HCT116 (cell line): Measurements from ENCODE around the gene ANO4. TPM values are rescaled to one million over a fixed set of nuclear protein-coding genes. Genes with fewer than 3 reads are reported as not detected.

ENCODE experiments used
- ATAC-seq: fragments of 200-7000 bp; cut with Tn5 transposase; 2 replicates; pipeline ENCODE4 v1.9.1; 2020; ENCODE audit warnings: mild to moderate bottlenecking, moderate library complexity
- BruUV-seq: library from RNA; stranded (reverse); fragments of 400-500 nt; replicated peaks from 2 replicates; lab custom pipeline; 2021; lab: Mats Ljungman, UMichigan
- CTCF ChIA-PET: fragments of 300-600 bp; sonication (Branson Sonifier 250); formaldehyde crosslinking; loops from one replicate; lab custom pipeline; 2021; ENCODE audit warnings: antibody characterized with exemption; lab: Charles Lee
- POLR2A ChIA-PET: fragments of 300-600, 350-600 bp; sonication (Branson Sonifier 250); formaldehyde crosslinking; loops from one replicate; lab custom pipeline; 2021; ENCODE audit warnings: antibody characterized with exemption; lab: Charles Lee
- RAD21 ChIA-PET, 2 experiments: fragments of 300-600 bp; sonication (Branson Sonifier 250); formaldehyde crosslinking; loops; one replicate each; lab custom pipeline; 2023; ENCODE audit warnings: low total read pairs in 2 of 2; ENCODE audit not compliant: uncharacterized antibody in 2 of 2, unreplicated experiment in 2 of 2, low non-redundant PET in 1 of 2; lab: Charles Lee
- DNase-seq: peaks from one replicate; pipeline ENCODE4 v3.0.0-alpha.2; 2010; ENCODE audit warnings: low read depth, low spot score
- H2AFZ ChIP-seq: fragments of 200-600 bp; shearing (Covaris generic), sonication (generic); 2 replicates; pipeline ENCODE4 v1.6.1; 2017; ENCODE audit warnings: low read depth, mixed run types, mixed read lengths, antibody characterized with exemption, low read length; ENCODE audit not compliant: poor library complexity, severe bottlenecking
- H3K27ac ChIP-seq: 2 replicates; pipeline ENCODE4 v1.5.1; 2012; ENCODE audit warnings: low read depth, low read length
- H3K27me3 ChIP-seq: fragments of 200-600 bp; sonication (generic); 2 replicates; pipeline ENCODE4 v1.6.1; 2016; ENCODE audit warnings: mixed run types, low read length, mixed read lengths; ENCODE audit not compliant: insufficient read depth
- H3K36me3 ChIP-seq, 2 experiments: fragments of 200-500 bp in 1 of 2; fragments of 200-600 bp in 1 of 2; sonication (Bioruptor generic) in 1 of 2; sonication (generic) in 1 of 2; 2 replicates each; pipeline versions ENCODE4 v1.5.1 to v1.6.1; 2014 to 2016; ENCODE audit warnings: low read length in 2 of 2, inconsistent platforms in 1 of 2, mixed read lengths in 1 of 2, mixed run types in 1 of 2; ENCODE audit not compliant: insufficient read depth in 2 of 2, control insufficient read depth in 1 of 2
- H3K4me1 ChIP-seq, 2 experiments: fragments of 200-600 bp in 1 of 2; sonication (generic) in 1 of 2; 2 replicates each; pipeline versions ENCODE4 v1.5.1 to v1.6.1; 2012 to 2017; ENCODE audit warnings: low read length in 2 of 2, inconsistent platforms in 1 of 2, mild to moderate bottlenecking in 1 of 2, mixed read lengths in 1 of 2, mixed run types in 1 of 2, moderate library complexity in 1 of 2; ENCODE audit not compliant: insufficient read depth in 2 of 2, control insufficient read depth in 1 of 2
- H3K4me2 ChIP-seq: fragments of 200-600 bp; sonication (generic); 2 replicates; pipeline ENCODE4 v1.6.1; 2017; ENCODE audit warnings: mixed run types, low read length, mixed read lengths
- H3K4me3 ChIP-seq, 2 experiments: fragments of 200-600 bp in 1 of 2; sonication (generic) in 1 of 2; replicated peaks in 1 of 2; 2 replicates each; pipeline ENCODE4 v1.5.1; 2011 to 2016; ENCODE audit warnings: low read length in 2 of 2, control low read depth in 1 of 2, low read depth in 1 of 2, mild to moderate bottlenecking in 1 of 2, mixed read lengths in 1 of 2, mixed run types in 1 of 2
- H3K79me2 ChIP-seq: fragments of 200-600 bp; sonication (generic); 2 replicates; pipeline ENCODE4 v1.6.1; 2017; ENCODE audit warnings: mild to moderate bottlenecking, mixed run types, low read length, moderate library complexity, mixed read lengths; ENCODE audit not compliant: insufficient read depth
- H3K9ac ChIP-seq: fragments of 200-600 bp; sonication (generic); 2 replicates; pipeline ENCODE4 v1.6.1; 2016; ENCODE audit warnings: low read length, mixed read lengths
- H3K9me2 ChIP-seq: fragments of 200-600 bp; sonication (generic), shearing (Covaris generic); 2 replicates; pipeline ENCODE4 v1.6.1; 2017; ENCODE audit warnings: mixed run types, mild to moderate bottlenecking, moderate library complexity; ENCODE audit not compliant: insufficient read depth
- H3K9me3 ChIP-seq, 2 experiments: fragments of 200-500 bp in 1 of 2; fragments of 200-600 bp in 1 of 2; sonication (Bioruptor generic) in 1 of 2; sonication (generic) in 1 of 2; 2 replicates each; pipeline ENCODE4 v1.6.1; 2014 to 2017; ENCODE audit warnings: low read length in 2 of 2, mixed read lengths in 2 of 2, inconsistent platforms in 1 of 2, low read depth in 1 of 2, mild to moderate bottlenecking in 1 of 2, mixed run types in 1 of 2, moderate library complexity in 1 of 2; ENCODE audit not compliant: control insufficient read depth in 1 of 2, insufficient read depth in 1 of 2
- H4K20me1 ChIP-seq: fragments of 200-600 bp; sonication (generic), shearing (Covaris generic); 2 replicates; pipeline ENCODE4 v1.6.1; 2017; ENCODE audit warnings: mixed run types, mild to moderate bottlenecking, moderate library complexity; ENCODE audit not compliant: insufficient read depth
- CEBPB ChIP-seq: IDR thresholded peaks from 2 replicates; pipeline ENCODE4 v1.6.1; 2012; ENCODE audit warnings: low read depth
- CTCF ChIP-seq, 3 experiments: fragments of 200-600 bp in 1 of 3; sonication (generic) in 1 of 3; IDR thresholded peaks in 2 of 3; conservative IDR thresholded peaks in 1 of 3; 2 replicates each; pipeline ENCODE4 v1.5.1; 2012 to 2017; ENCODE audit warnings: low read depth in 2 of 3, low read length in 2 of 3, antibody characterized with exemption in 1 of 3, borderline replicate concordance in 1 of 3, control low read depth in 1 of 3, mild to moderate bottlenecking in 1 of 3, mixed read lengths in 1 of 3, mixed run types in 1 of 3, moderate library complexity in 1 of 3; ENCODE audit not compliant: insufficient read depth in 1 of 3
- EGR1 ChIP-seq: IDR thresholded peaks from 2 replicates; pipeline ENCODE4 v1.6.1; 2012; ENCODE audit warnings: low read depth
- ELF1 ChIP-seq: IDR thresholded peaks from 2 replicates; pipeline ENCODE4 v1.6.1; 2012; ENCODE audit warnings: low read depth, borderline replicate concordance
- EZH2 ChIP-seq: fragments of 200-600 bp; sonication (generic); IDR thresholded peaks from 2 replicates; pipeline ENCODE4 v1.6.1; 2017; ENCODE audit warnings: antibody characterized with exemption, mixed run types
- EZH2phosphoT487 ChIP-seq: fragments of 200-600 bp; IDR thresholded peaks from 2 replicates; pipeline ENCODE4 v1.6.1; 2018; ENCODE audit warnings: antibody characterized with exemption, borderline replicate concordance
- FOSL1 ChIP-seq: IDR thresholded peaks from 2 replicates; pipeline ENCODE4 v1.6.1; 2012; ENCODE audit warnings: low read depth
- JUND ChIP-seq: IDR thresholded peaks from 2 replicates; pipeline ENCODE4 v1.6.1; 2012
- MAX ChIP-seq: IDR thresholded peaks from 2 replicates; pipeline ENCODE4 v1.6.1; 2012
- POLR2A ChIP-seq: IDR thresholded peaks from 2 replicates; pipeline ENCODE4 v1.7.0; 2011; ENCODE audit warnings: borderline replicate concordance; ENCODE audit not compliant: insufficient read depth, insufficient read length; ENCODE audit errors: extremely low read depth
- POLR2AphosphoS5 ChIP-seq: IDR thresholded peaks from 2 replicates; pipeline ENCODE4 v1.6.1; 2011; ENCODE audit warnings: mild to moderate bottlenecking, low read depth, low read length, moderate library complexity
- REST ChIP-seq: IDR thresholded peaks from 2 replicates; pipeline ENCODE4 v1.6.1; 2012; ENCODE audit warnings: low read depth
- SIN3A ChIP-seq: IDR thresholded peaks from 2 replicates; pipeline ENCODE4 v1.6.1; 2012; ENCODE audit warnings: low read depth
- SP1 ChIP-seq: IDR thresholded peaks from 2 replicates; pipeline ENCODE4 v1.6.1; 2012; ENCODE audit warnings: low read depth
- YY1 ChIP-seq: IDR thresholded peaks from 2 replicates; pipeline ENCODE4 v1.6.1; 2011; ENCODE audit warnings: low read length, low read depth, moderate library complexity, mild to moderate bottlenecking; ENCODE audit not compliant: insufficient replicate concordance; ENCODE audit errors: extremely low read depth
- intact Hi-C: fragments of 100-400 bp; cut with micrococcal nuclease; formaldehyde crosslinking; loops from 2 replicates; pipeline ENCODE4 v1.10.0; 2022
- total RNA-seq: library from RNA; stranded (reverse); gene quantifications from one replicate; pipeline ENCODE4 v1.2.1, GENCODE V29; 2021; ENCODE audit not compliant: unreplicated experiment
- TF ChIP-seq, protein P1 (sequence below): IDR thresholded peaks from 2 replicates; pipeline ENCODE4 v1.6.1; 2012

The ANO4 gene
- total RNA-seq, 1 experiment from 2014 or later: 1.7 TPM

DNA sequence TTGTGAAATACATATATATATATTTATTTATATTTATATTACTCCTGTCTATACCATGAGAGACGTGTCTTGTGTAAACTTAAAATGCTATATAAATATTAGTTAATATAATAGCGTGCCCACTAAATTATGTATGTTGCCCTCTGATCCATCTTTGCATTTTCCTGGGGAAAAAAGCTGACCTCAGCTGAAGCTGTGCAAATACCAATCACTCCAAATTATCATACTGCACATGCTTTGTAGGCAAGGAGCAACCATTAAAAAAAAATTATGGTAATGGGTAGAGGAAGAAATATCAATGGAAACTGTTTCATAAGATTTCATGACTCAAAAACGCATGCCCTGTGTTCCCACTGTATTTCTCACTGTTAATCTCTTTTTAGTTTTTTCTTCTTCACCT lies 179.8 kb downstream of the ANO4 start:
- no peaks in the 10 kb centered on the region for H3K27me3 ChIP-seq
- RAD21 ChIA-PET: no interaction called here
- BruUV-seq: no TSS peak
- H3K9ac ChIP-seq: no peak overlapping the region
- ATAC-seq: no peak
- intact Hi-C loops: no loop called here
- no peak overlapping the region for H3K4me3 ChIP-seq
- DNase-seq: no peak
- no peak overlapping the region for H3K27ac ChIP-seq
- no peaks in the 10 kb centered on the region for H3K36me3 ChIP-seq
- no peak overlapping the region for H3K4me2 ChIP-seq
- CTCF ChIA-PET: no interaction called here
- no peak for TF ChIP-seq FOSL1
- TF ChIP-seq POLR2A: no peak
- TF ChIP-seq, protein P1, sequence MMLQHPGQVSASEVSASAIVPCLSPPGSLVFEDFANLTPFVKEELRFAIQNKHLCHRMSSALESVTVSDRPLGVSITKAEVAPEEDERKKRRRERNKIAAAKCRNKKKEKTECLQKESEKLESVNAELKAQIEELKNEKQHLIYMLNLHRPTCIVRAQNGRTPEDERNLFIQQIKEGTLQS: no peak
- no peak for TF ChIP-seq CEBPB
- TF ChIP-seq JUND: no peak
- no peak for TF ChIP-seq MAX
- TF ChIP-seq EGR1: no peak
- TF ChIP-seq SIN3A: no peak
- no peak for TF ChIP-seq REST
- no peak for TF ChIP-seq EZH2
- no peak for TF ChIP-seq CTCF (IDR thresholded peaks at IDR 0.05 in 2 of 3, conservative IDR thresholded peaks at IDR 0.05 in 1 of 3; ENCODE audit: borderline replicate concordance in 1 of 3, insufficient read depth in 1 of 3, low read depth in 2 of 3, low read length in 2 of 3)
- TF ChIP-seq ELF1: no peak
- TF ChIP-seq POLR2AphosphoS5: no peak
- no peak for TF ChIP-seq SP1
- no peak for TF ChIP-seq YY1
- TF ChIP-seq EZH2phosphoT487: no peak
- H3K4me1 ChIP-seq: no peaks in the 10 kb centered on the region
- H4K20me1 ChIP-seq: no peaks in the 10 kb centered on the region
- H2AFZ ChIP-seq: no peak overlapping the region
- no peaks in the 10 kb centered on the region for H3K9me3 ChIP-seq
- POLR2A ChIA-PET: no interaction called here
- no peaks in the 10 kb centered on the region for H3K9me2 ChIP-seq
- H3K79me2 ChIP-seq: no peaks in the 10 kb centered on the region
